Suppressor macrophage (primary cell): ENCODE measurements around the gene DCUN1D5.
"Not testable (repeated sequence)": the region's sequence is repeated elsewhere in the genome, so short reads cannot be mapped to it uniquely, and the experiment has no call there.

Experiments used
- DNase-seq, 4 experiments: peaks; one replicate each; pipeline ENCODE4 v3.0.0-alpha.2; 2020 to 2022

DCUN1D5 gene

GRCh38 chr11:103055221-103055890, 36.6 kb downstream of the DCUN1D5 start:
- peak; percentile 11 to 67 (median 42) for DNase-seq

- DNase-seq: no peak
Observed at GRCh38 chr11:103053997-103054396, 38.0 kb downstream of the DCUN1D5 start.

- DNase-seq: no peak
Observed at GRCh38 chr11:103051981-103052380, 40.0 kb downstream of the DCUN1D5 start.

- DNase-seq: no peak
Observed at GRCh38 chr11:103051151-103051801, 40.7 kb downstream of the DCUN1D5 start.

DNA sequence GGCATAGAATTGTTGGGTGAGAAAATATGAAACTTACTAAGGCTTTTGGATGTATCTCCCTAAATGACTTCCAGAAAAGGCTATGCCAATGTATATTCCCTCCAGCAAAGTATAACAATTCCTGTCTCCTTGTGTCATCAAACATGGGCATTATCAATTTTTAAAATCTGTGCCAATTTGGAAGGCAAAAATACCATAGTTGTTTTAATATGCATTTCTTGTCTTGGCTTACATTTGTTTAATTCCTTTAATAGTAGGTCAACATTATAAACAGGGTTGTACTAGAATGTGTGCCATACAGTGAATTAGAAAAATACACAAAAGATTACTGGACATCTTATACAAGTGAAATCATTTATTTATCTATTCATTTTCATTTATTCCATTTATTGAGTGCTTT, 41.6 kb downstream of the DCUN1D5 start:
- no peak for DNase-seq

GRCh38 chr11:103047837-103048236, 44.1 kb downstream of the DCUN1D5 start:
- no peak for DNase-seq

- DNase-seq: peak in 2 of 4 experiments; percentile 17 to 31
Observed at GRCh38 chr11:103043826-103044678, 47.9 kb downstream of the DCUN1D5 start.

GRCh38 chr11:103042161-103042560, 49.8 kb downstream of the DCUN1D5 start:
- no peak for DNase-seq

- peak; percentile 77 to 96 (median 91) for DNase-seq
Observed at GRCh38 chr11:103035791-103036434, 56.0 kb downstream of the DCUN1D5 start.

DNA sequence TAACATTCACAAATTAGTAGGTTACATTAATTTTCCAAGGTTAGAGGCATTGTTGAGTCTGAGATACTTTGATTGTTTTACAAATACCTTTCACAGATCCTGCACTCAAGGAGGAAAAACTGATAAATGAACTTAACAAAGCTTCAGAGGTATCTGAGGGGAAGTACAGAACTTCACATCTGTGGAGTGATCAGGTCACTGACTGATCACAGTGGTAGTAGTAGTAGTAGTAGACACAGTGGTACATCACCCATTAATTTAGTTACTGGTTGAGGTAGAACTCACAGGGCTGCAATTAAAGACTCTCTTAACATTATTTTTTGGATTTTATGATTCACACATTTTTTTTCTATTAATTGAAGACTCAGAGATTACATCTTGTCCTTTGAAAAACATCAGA, 56.7 kb downstream of the DCUN1D5 start:
- DNase-seq: no peak

- no peak for DNase-seq
Observed at GRCh38 chr11:103031834-103032233, 60.1 kb downstream of the DCUN1D5 start.

- no peak for DNase-seq
Observed at GRCh38 chr11:103029401-103029800, 62.6 kb downstream of the DCUN1D5 start.

DNA sequence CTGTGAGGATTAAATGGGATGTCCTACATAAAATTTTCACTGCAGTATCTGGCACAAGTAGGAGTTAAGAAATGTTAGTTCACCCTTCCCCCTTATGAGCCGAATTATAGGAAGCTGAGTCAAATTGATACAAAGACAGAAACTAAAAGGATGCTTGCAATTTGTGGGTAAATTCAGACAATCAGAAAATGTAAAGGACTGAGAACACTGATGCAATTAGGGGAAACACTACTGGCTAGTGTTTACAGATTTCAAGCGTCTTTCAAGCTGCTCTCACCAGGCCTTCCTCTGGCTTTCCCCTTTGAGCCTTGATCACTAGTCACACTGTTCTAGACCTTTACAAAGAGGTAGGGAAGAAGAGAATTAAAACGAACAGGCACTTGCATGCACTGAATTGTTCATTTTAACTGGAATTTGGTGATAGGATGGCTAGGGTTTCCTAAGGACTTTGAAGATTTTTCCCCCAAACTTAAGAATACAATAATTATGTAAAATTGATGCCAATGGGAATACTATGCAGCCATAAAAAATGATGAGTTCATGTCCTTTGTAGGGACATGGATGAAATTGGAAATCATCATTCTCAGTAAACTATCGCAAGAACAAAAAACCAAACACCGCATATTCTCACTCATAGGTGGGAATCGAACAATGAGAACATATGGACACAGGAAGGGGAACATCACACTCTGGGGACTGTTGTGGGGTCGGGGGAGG, 63.5 kb downstream of the DCUN1D5 start:
- not testable (repeated sequence) for DNase-seq

- no peak for DNase-seq
Observed at GRCh38 chr11:103024086-103024485, 67.9 kb downstream of the DCUN1D5 start.

DNA sequence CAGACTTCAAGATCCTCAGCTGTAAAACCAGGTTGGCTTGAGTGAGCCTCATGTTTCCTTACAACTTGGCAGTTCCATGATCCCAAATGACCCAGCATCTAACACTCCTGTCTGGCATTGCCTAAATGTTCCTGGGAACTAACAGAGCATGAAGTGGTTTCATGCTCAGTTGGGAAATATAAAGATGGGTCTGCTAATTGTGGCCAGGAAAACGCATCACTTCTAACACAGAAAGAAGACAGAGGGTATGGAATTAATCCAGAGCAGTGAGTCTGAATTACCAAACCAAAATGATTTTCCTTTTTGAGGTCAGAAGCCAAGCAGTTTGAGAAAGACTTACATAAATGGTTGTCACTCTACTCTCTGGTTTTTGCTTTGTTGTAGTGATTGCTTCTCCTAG, 75.9 kb downstream of the DCUN1D5 start:
- DNase-seq: no peak

- DNase-seq: peak in 1 of 4 experiments; percentile 10
Observed at GRCh38 chr11:103013421-103013820, 78.5 kb downstream of the DCUN1D5 start.
